Naive B cell (primary cell): ENCODE results near the gene SLC13A4. TPM values are rescaled to one million over a fixed set of nuclear protein-coding genes. Genes with fewer than 3 reads are reported as not detected.
"Not testable (repeated sequence)": the region's sequence is repeated elsewhere in the genome, so short reads cannot be mapped to it uniquely, and the experiment has no call there.

ENCODE experiments used
- ATAC-seq, 2 donors: fragments of 150-1000 bp; cut with Tn5 transposase; 2 replicates each; pipeline ENCODE4 v1.10.0; 2021; ENCODE audit warnings: low read depth in 2 of 2, mild to moderate bottlenecking in 2 of 2, moderate library complexity in 2 of 2
- DNase-seq: peaks from one replicate; pipeline ENCODE4 v3.0.0; 2022
- H3K27ac Mint-ChIP-seq, 6 donors: one replicate each; pipeline ENCODE4 v1.8.0; 2020 to 2022; ENCODE audit warnings: mild to moderate bottlenecking in 6 of 6, mixed read lengths in 6 of 6, moderate library complexity in 5 of 6, inconsistent platforms in 2 of 6
- H3K27me3 Mint-ChIP-seq, 3 donors: one replicate each; pipeline ENCODE4 v1.8.0; 2021 to 2022; ENCODE audit warnings: mixed read lengths in 3 of 3, mild to moderate bottlenecking in 1 of 3
- H3K36me3 Mint-ChIP-seq, 2 donors: one replicate each; pipeline ENCODE4 v1.8.0; 2020 to 2022; ENCODE audit warnings: mixed read lengths in 2 of 2, inconsistent platforms in 1 of 2, mild to moderate bottlenecking in 1 of 2
- H3K4me1 Mint-ChIP-seq, 3 donors: one replicate each; pipeline ENCODE4 v1.8.0; 2020 to 2022; ENCODE audit warnings: mixed read lengths in 3 of 3, inconsistent platforms in 1 of 3, mild to moderate bottlenecking in 1 of 3, moderate library complexity in 1 of 3
- H3K4me3 Mint-ChIP-seq, 8 donors: one replicate each; pipeline ENCODE4 v1.8.0; 2020 to 2022; ENCODE audit warnings: mild to moderate bottlenecking in 8 of 8, mixed read lengths in 8 of 8, moderate library complexity in 8 of 8, inconsistent platforms in 2 of 8
- H3K9me3 Mint-ChIP-seq, 7 donors: one replicate each; pipeline ENCODE4 v1.8.0; 2020 to 2022; ENCODE audit warnings: mixed read lengths in 7 of 7, mild to moderate bottlenecking in 5 of 7, inconsistent platforms in 2 of 7, moderate library complexity in 1 of 7
- polyA plus RNA-seq, 6 donors: library from polyadenylated mRNA; unstranded; fragments of 300-500 nt; fragmentation: Illumina TruSeq; gene quantifications; one replicate each; pipeline ENCODE4 v1.2.3, GENCODE V29; 2021; ENCODE audit warnings: low read depth in 6 of 6

SLC13A4 gene
- polyA plus RNA-seq, 6 donors from 2014 or later, result 0.05 to 0.43 (median 0.24) TPM; not detected in 3

DNA sequence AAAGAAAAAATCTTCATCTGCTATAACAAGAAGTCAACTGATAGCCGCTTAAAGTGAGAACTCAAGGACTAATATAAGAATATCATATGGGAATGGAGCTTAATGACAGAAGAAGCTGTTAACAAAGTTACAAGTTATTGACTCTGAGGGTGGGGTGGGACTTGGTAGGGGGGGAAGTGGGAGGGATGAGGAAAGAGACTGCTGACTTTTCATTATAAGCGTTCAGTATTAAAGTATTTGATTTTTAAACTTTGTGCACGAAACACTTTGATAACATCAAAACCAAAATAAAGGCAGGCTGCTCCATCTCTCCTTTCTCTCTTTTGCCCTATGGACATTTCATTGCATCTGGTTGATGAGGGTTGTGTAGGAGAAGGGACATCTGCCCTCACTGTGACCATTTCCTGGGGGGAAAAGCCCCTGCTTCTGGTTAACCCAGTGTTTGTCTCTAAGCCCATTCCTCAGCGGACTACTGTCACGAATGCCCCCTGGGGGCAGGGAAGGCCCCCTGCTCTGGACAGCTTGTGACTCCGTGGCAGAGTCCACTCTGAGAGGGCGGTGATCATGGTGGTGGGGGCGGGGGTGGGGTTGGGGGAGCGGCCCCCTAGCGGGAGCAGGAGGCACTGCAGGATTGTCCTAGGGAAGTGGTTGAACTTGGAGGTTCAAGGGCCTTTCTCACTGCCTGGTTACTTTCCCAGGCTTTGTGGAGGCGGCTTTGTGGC, 17.4 kb downstream of the SLC13A4 start:
- ATAC-seq (no peak), DNase-seq (no peak)
- H3K36me3 Mint-ChIP-seq, result no peaks in the 10 kb centered on the region
- H3K27me3 Mint-ChIP-seq, result no peaks in the 10 kb centered on the region
- H3K4me1 Mint-ChIP-seq, result peaks cover 0 to 3% (median 0%) of the 10 kb centered on the region in 3 donors
- no peaks in the 10 kb centered on the region for H3K9me3 Mint-ChIP-seq
- no peak overlapping the region for H3K4me3 Mint-ChIP-seq
- H3K27ac Mint-ChIP-seq, result peak overlapping the region in 1 of 6 donors; percentile 21

DNA sequence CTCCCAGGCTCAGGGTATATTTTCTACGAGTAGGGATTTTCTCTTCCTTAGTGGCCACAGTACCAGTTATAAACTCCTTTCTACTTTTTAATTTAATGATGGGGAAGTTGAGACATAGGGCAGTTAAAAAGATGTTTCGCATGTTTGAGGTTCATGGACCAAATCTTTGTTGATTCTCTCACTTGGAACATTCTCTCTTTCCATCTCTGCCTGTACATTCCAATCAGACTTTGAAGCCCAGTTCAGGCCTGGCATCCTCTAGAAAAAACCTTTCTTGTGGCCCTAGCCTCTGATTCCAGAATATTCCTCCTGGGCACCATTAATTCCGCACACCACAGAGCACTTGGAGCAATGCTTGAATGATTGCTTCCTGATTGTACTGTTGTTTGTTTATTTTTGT, 18.5 kb downstream of the SLC13A4 start:
- Mint-ChIP-seq H3K27ac (peak overlapping the region in 1 of 6 donors; percentile 26), H3K4me3 (no peak overlapping the region), H3K36me3 (no peaks in the 10 kb centered on the region), H3K4me1 (peaks cover 0 to 6% (median 0%) of the 10 kb centered on the region in 3 donors), H3K27me3 (no peaks in the 10 kb centered on the region), H3K9me3 (no peaks in the 10 kb centered on the region)
- ATAC-seq, result no peak
- DNase-seq, result no peak

GRCh38 chr7:135708041-135708440, 19.9 kb downstream of the SLC13A4 start:
- Mint-ChIP-seq H3K4me1 (peaks cover 0 to 7% (median 6%) of the 10 kb centered on the region in 3 donors), H3K4me3 (no peak overlapping the region), H3K27me3 (no peaks in the 10 kb centered on the region), H3K36me3 (no peaks in the 10 kb centered on the region), H3K9me3 (no peaks in the 10 kb centered on the region), H3K27ac (no peak overlapping the region)
- ATAC-seq (no peak), DNase-seq (no peak)

DNA sequence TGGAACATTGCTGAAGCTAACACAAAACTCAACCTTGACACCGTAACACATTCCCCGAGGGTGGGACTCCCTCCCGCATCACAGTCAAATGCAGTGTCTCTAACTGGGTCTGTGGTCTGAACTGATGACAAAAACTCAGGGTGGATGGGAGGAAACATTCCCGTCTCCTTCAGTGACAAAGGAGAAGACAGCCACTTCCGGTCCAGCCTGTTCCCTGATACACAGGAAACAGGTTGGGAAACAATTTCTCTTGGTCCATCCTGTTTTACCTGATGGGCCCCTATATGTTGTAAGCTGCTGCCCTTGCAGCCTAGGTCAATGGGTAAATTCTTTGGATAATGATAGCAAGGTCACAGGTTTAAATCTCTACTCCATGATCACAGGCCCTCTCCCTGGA, 20.4 kb downstream of the SLC13A4 start:
- no peak overlapping the region for H3K27ac Mint-ChIP-seq
- no peak overlapping the region for H3K4me3 Mint-ChIP-seq
- H3K4me1 Mint-ChIP-seq, result peaks cover 0 to 7% (median 6%) of the 10 kb centered on the region in 3 donors
- ATAC-seq (no peak), DNase-seq (no peak)
- H3K9me3 Mint-ChIP-seq, result no peaks in the 10 kb centered on the region
- no peaks in the 10 kb centered on the region for H3K27me3 Mint-ChIP-seq
- H3K36me3 Mint-ChIP-seq, result no peaks in the 10 kb centered on the region

GRCh38 chr7:135706858-135707569, 21.0 kb downstream of the SLC13A4 start:
- H3K9me3 Mint-ChIP-seq, result no peaks in the 10 kb centered on the region
- no peak overlapping the region for H3K27ac Mint-ChIP-seq
- no peak for ATAC-seq
- H3K27me3 Mint-ChIP-seq, result no peaks in the 10 kb centered on the region
- H3K4me3 Mint-ChIP-seq, result no peak overlapping the region
- no peak for DNase-seq
- H3K4me1 Mint-ChIP-seq, result peaks cover 0 to 7% (median 6%) of the 10 kb centered on the region in 3 donors
- no peaks in the 10 kb centered on the region for H3K36me3 Mint-ChIP-seq

GRCh38 chr7:135706038-135706742, 21.8 kb downstream of the SLC13A4 start:
- no peaks in the 10 kb centered on the region for H3K36me3 Mint-ChIP-seq
- no peaks in the 10 kb centered on the region for H3K9me3 Mint-ChIP-seq
- peaks cover 0 to 7% (median 6%) of the 10 kb centered on the region in 3 donors for H3K4me1 Mint-ChIP-seq
- H3K27me3 Mint-ChIP-seq, result no peaks in the 10 kb centered on the region
- ATAC-seq (no peak), DNase-seq (no peak)
- H3K27ac Mint-ChIP-seq, result no peak overlapping the region
- H3K4me3 Mint-ChIP-seq, result no peak overlapping the region

GRCh38 chr7:135704698-135705097, 23.3 kb downstream of the SLC13A4 start:
- H3K27me3 Mint-ChIP-seq, result no peaks in the 10 kb centered on the region
- peaks cover 0 to 7% (median 6%) of the 10 kb centered on the region in 3 donors for H3K4me1 Mint-ChIP-seq
- no peak overlapping the region for H3K4me3 Mint-ChIP-seq
- no peaks in the 10 kb centered on the region for H3K9me3 Mint-ChIP-seq
- peaks cover 0 to 5% of the 10 kb centered on the region in 2 donors for H3K36me3 Mint-ChIP-seq
- DNase-seq, result no peak
- ATAC-seq, result no peak
- no peak overlapping the region for H3K27ac Mint-ChIP-seq

DNA sequence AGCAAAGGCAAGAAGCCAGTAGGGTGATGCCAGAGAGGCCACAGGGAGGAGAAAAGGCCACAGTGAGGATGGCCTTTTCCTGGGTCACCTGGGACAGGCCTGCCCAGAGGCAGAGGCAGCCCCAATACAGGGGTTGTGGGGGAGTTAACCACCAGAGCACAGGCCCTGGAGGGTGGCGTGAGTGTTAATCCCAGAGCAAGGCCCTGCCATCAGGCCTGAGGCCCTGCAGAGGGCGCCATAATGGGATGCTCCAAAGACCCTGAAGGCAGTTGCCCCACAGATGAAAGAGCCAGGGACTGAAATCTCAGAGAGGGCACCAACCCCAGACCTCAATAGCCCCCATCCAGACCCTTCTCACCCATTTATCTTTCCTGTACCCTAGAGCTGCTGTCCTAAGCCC, 23.9 kb downstream of the SLC13A4 start:
- Mint-ChIP-seq H3K36me3 (peaks cover 0 to 5% of the 10 kb centered on the region in 2 donors), H3K27ac (peak overlapping the region in 2 of 6 donors; percentile 52 to 60), H3K4me1 (peaks cover 0 to 7% (median 6%) of the 10 kb centered on the region in 3 donors), H3K4me3 (peak overlapping the region in 1 of 8 donors; percentile 45), H3K27me3 (no peaks in the 10 kb centered on the region), H3K9me3 (no peaks in the 10 kb centered on the region)
- DNase-seq, result no peak
- no peak for ATAC-seq

DNA sequence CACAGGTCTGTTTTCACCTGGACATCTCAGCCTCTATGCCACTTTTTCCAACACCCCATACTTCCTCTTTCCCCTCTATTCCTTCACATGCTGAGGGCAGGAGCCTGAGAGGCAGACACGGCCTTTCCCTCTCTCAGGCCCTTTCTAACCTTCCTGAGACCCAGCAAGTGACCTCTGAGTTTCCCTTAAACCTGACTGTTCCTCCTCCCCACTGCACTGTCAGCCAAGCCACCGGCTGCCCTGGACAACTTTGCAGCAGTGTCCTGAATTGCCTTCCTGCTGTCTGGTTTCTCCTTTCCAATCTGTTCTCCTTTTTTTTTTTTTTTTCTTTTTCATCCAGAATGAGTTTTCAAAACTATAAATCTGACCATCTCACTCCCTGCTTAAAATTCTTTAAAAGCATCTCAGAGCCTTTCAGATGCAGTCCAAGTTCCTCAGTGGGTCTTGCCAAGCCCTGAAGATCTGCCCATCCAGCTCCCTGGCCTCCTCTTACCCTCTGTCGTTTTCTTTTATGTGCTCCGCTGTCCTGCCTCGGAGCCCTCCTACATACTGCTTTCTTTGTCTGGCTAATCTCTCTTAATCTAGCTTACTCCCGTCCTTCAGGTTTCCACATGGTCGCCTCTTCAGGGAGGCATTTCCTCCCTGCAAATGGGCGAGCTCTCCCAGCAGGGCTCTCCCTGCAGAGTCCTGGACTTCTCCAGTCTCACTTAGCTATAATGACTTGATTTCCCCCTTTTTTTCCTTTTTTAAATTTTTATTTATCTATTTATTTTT, 30.5 kb downstream of the SLC13A4 start:
- Mint-ChIP-seq H3K36me3 (peaks cover 5 to 7% of the 10 kb centered on the region in 2 donors), H3K9me3 (no peaks in the 10 kb centered on the region), H3K4me3 (no peak overlapping the region), H3K27me3 (no peaks in the 10 kb centered on the region), H3K4me1 (peaks cover 0 to 4% (median 0%) of the 10 kb centered on the region in 3 donors), H3K27ac (peak overlapping the region in 1 of 6 donors; percentile 18)
- ATAC-seq, result no peak
- no peak for DNase-seq

DNA sequence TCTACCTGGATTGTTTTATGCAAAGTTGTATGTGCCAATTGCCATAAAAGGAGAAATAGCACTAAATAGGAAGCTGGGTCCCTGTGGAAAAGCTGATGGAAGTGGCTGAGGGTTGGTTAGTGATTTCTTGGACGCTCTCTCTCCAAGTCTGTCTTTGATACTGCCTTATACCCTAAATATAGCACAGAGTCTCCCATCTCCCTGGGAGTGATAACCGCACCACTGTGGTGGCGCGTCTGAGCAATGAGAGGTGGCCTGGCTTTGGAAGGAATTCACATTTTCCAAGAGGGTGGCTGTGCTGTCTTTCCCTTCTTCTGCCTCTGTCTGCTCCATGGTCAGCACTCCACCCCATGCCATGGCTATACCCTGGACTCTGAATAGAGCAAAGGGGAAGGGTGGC, 34.4 kb downstream of the SLC13A4 start:
- Mint-ChIP-seq H3K9me3 (no peaks in the 10 kb centered on the region), H3K27me3 (no peaks in the 10 kb centered on the region), H3K4me1 (peaks cover 0 to 4% (median 0%) of the 10 kb centered on the region in 3 donors), H3K4me3 (no peak overlapping the region), H3K27ac (peak overlapping the region in 1 of 6 donors; percentile 11), H3K36me3 (peaks cover 5 to 15% of the 10 kb centered on the region in 2 donors)
- DNase-seq (no peak), ATAC-seq (no peak)

- not testable (repeated sequence) for H3K9me3 Mint-ChIP-seq, DNase-seq, H3K4me3 Mint-ChIP-seq, ATAC-seq, H3K27me3 Mint-ChIP-seq, H3K27ac Mint-ChIP-seq, H3K4me1 Mint-ChIP-seq
- H3K36me3 Mint-ChIP-seq, result peaks cover 5 to 15% of the 10 kb centered on the region in 2 donors
Observed at GRCh38 chr7:135692606-135693005, 35.4 kb downstream of the SLC13A4 start.

GRCh38 chr7:135692055-135692454, 35.9 kb downstream of the SLC13A4 start:
- Mint-ChIP-seq H3K27me3 (no peaks in the 10 kb centered on the region), H3K27ac (no peak overlapping the region), H3K9me3 (no peaks in the 10 kb centered on the region), H3K4me3 (no peak overlapping the region), H3K4me1 (peaks cover 0 to 4% (median 0%) of the 10 kb centered on the region in 3 donors), H3K36me3 (peaks cover 5 to 15% of the 10 kb centered on the region in 2 donors)
- ATAC-seq, result no peak
- no peak for DNase-seq

DNA sequence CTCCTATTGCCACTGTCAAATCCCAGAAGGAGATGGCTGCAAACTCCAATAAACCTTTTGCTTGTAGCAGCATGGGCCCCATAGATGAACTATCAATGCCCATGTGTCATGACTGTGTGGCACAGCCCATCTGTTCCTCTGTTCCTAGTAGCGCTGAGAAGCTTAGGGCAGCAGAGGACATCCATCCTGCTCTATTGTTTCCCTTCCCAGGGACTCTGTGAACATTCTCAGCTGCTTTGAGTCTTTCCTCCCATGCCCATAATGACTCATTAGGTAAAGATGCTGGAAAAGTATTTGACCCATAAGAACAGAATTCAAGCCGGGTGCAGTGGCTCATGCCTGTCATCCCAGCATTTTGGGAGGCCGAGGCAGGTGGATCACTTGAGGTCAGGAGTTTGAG, 37.4 kb downstream of the SLC13A4 start:
- Mint-ChIP-seq H3K36me3 (peaks cover 5 to 17% of the 10 kb centered on the region in 2 donors), H3K27ac (peak overlapping the region in 1 of 6 donors; percentile 37), H3K4me1 (peaks cover 0 to under 1% (median 0%) of the 10 kb centered on the region in 3 donors), H3K27me3 (no peaks in the 10 kb centered on the region), H3K4me3 (no peak overlapping the region), H3K9me3 (no peaks in the 10 kb centered on the region)
- DNase-seq (no peak), ATAC-seq (no peak)
